ENCODE data around the gene CAPN3.

The CAPN3 gene

GRCh38 chr15:42456971-42457370 lies 97.7 kb downstream of the CAPN3 start:
- DNase-seq (ENCODE audit: low spot score): no peak

DNA sequence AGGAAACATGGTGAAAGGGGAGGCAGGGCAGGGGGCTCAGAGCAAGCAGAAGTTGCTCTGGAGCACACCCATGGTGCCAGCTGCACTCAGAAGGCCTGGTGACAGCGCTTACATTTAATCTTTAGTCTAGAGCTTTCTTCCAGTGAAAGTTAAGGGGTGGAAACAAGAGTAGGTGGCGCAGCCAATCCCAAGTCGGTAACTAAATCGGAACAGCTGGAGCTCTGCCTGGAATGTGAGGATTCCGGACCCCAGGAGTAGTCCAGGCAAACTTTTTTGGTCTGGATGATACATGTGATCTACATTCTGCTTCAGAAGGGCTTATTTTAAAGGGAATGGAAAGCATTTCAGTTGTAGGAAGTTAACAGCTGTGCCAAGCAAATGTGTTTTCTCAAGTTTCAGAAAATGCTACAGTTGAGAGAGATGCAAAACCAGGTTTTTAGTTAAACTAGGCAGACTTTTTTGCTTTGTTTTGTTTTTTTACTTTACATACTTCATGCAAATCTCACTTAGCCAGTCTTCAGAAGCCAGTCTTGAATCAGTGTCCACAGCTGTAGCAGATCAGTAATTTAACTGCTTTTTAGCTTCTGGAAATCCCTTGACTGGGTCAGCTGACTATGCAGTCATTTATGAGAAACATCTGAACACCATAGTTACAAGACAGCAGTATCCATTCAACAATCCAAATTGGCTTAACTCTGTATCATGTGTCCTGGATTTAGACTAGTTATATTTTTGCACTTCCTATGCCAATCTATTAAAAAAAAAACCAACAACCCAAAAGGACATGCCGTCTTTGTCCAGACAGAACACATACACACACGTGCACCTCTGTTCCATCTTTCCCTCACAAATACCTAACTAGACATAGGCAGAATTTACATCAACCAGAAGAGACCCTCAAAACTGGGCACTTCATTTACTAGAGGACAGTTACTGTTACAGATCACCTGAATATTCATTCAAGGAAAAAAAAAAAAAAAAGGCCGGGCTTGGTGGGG lies 98.4 kb downstream of the CAPN3 start:
- no peak for DNase-seq (ENCODE audit: low spot score)

DNA sequence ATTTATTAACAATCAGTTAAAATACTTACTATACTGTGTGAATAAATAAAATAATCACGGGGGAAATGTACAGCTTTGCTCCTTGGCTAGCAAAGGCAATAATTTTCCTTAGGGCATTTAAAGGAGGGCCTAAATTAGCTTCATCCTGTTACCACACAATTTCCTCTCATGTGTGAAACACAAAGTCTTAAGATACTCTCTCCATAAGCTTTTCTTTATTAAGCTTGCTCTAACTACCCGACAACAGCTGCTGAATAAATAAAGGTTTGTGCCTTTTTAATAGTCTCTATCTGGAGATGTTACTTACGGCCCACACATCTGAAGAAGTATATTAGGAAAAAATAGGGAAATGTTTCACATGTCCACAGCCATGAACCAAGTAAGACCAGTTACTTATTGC lies 102.0 kb downstream of the CAPN3 start:
- no peak for DNase-seq (ENCODE audit: low spot score)

Data from HuH-7.5 (cell line).